GM12872 (cell line): Measurements from ENCODE around the gene FHDC1.

ENCODE experiments used
- TF ChIP-seq, protein P1 (sequence below): IDR thresholded peaks from 3 replicates; pipeline ENCODE4 v1.5.1; 2011; ENCODE audit warnings: low read depth, mild to moderate bottlenecking, low read length, moderate library complexity; ENCODE audit not compliant: insufficient read depth

The FHDC1 gene, protein sequence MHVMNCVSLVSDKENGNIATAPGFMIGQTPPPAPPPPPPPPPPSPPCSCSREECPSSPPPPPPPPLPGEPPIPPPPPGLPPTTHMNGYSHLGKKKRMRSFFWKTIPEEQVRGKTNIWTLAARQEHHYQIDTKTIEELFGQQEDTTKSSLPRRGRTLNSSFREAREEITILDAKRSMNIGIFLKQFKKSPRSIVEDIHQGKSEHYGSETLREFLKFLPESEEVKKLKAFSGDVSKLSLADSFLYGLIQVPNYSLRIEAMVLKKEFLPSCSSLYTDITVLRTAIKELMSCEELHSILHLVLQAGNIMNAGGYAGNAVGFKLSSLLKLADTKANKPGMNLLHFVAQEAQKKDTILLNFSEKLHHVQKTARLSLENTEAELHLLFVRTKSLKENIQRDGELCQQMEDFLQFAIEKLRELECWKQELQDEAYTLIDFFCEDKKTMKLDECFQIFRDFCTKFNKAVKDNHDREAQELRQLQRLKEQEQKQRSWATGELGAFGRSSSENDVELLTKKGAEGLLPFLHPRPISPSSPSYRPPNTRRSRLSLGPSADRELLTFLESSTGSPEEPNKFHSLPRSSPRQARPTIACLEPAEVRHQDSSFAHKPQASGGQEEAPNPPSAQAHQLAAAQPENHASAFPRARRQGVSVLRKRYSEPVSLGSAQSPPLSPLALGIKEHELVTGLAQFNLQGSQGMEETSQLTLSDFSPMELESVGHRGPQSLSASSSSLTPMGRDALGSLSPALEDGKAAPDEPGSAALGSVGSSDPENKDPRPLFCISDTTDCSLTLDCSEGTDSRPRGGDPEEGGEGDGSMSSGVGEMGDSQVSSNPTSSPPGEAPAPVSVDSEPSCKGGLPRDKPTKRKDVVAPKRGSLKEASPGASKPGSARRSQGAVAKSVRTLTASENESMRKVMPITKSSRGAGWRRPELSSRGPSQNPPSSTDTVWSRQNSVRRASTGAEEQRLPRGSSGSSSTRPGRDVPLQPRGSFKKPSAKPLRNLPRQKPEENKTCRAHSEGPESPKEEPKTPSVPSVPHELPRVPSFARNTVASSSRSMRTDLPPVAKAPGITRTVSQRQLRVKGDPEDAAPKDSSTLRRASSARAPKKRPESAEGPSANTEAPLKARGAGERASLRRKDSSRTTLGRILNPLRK

DNA sequence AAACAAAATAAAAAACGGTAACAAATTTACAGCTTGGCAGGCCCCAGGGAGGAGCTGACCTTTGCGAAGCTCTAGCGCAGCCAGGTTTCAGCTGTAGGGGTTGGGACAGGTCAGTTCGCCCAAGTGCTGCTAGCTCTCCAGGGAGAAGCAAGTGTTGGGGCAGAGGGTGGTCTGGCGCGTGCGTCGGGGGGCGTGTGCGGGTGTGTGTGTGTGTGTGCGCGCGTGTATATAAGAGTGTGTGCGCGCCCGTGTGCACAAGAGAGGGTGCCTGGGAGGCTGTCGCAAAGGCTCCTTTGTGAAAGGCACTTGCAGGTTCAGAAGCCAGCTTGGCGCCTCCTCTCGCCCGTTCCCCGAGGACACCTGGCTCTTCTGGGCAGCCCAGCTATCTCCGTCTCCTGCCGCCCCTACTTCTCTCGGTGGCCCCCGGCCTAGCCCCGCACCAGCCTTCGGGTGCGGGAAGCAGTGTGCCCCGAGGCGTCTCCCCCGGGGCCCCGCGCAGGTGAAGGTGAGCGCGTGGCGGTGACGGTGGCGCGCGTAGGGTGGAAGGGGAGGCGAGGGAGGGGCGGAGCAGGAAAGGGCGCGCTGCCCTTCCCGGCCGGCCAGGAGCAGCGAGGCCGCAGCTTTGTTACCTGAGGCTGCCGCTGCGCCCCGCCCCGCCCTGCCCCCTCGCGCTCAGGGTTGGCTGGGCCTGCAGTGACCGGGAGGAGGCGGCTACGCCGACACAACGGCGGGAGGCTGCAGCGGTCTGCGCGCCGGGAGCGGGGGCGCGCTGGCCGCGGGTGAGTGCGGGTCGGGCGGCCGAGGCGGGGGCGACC, at the start of gene FHDC1:
FHDC1 (plus strand) TSS at position 693 of the 815 bp plus-strand sequence. CDS start 6,735 bp downstream, outside the sequence.
- TF ChIP-seq, protein P1, sequence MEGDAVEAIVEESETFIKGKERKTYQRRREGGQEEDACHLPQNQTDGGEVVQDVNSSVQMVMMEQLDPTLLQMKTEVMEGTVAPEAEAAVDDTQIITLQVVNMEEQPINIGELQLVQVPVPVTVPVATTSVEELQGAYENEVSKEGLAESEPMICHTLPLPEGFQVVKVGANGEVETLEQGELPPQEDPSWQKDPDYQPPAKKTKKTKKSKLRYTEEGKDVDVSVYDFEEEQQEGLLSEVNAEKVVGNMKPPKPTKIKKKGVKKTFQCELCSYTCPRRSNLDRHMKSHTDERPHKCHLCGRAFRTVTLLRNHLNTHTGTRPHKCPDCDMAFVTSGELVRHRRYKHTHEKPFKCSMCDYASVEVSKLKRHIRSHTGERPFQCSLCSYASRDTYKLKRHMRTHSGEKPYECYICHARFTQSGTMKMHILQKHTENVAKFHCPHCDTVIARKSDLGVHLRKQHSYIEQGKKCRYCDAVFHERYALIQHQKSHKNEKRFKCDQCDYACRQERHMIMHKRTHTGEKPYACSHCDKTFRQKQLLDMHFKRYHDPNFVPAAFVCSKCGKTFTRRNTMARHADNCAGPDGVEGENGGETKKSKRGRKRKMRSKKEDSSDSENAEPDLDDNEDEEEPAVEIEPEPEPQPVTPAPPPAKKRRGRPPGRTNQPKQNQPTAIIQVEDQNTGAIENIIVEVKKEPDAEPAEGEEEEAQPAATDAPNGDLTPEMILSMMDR, result no peak

GRCh38 chr4:152887981-152888380, 48.1 kb upstream of the FHDC1 start:
- TF ChIP-seq, protein P1, result no peak

DNA sequence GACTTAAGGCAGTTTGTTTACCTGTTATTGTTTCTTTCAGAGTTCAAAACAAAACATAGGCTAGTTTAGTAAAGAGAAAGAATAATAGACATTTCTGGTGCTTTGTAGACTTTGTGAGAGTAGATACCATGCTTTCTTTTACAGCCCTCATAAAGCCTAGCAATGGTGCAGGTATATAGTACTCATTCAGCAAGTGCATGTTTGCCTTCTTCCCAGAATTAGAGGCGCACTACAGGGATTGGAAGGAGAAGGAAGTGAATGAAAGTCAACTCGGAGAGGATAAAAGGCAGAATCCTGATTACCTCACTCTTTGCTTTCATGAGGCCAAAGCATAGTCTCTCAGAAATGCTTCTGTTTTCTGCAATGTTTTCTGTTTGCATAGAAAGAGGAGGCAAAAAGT, 43.1 kb upstream of the FHDC1 start:
- TF ChIP-seq, protein P1, result no peak

- TF ChIP-seq, protein P1, result no peak
These were observed 41.5 kb upstream of the FHDC1 start for GRCh38 chr4:152894673-152895072.

GRCh38 chr4:152896811-152897210, 39.3 kb upstream of the FHDC1 start:
- TF ChIP-seq, protein P1, result no peak

DNA sequence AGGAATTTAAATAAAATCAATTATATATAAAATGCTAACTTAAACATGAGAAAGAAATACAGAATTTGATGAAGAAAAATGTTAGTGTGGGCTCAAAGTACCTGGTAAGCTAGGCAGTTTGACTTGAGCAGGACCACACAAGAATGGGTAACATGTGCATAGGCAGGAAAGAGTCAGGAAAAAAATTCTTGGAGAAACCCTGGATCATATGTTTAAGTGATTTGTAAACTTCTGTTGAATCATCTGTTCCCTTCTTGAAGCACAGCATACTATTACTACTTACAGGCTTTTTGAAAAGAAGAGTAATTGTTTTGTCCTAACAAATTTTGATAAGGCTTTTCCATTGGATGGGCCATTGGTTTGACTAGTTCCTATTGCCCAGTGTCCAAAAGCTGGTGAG, 37.5 kb upstream of the FHDC1 start:
- TF ChIP-seq, protein P1, result no peak
